Epithelial cell of esophagus (primary cell): Measurements from ENCODE around the gene REPS1.

Experiments
- DNase-seq: peaks from one replicate; pipeline ENCODE4 v3.0.0; 2010; ENCODE audit warnings: low read depth
- H3K4me3 ChIP-seq: 2 replicates; pipeline ENCODE4 v1.5.1; 2011; ENCODE audit warnings: mild to moderate bottlenecking, low read length, control low read depth
- TF ChIP-seq, protein P1 (sequence below): IDR thresholded peaks from 2 replicates; pipeline ENCODE4 v1.5.1; 2011; ENCODE audit warnings: low read depth, mild to moderate bottlenecking, low read length, control low read depth, inconsistent platforms; ENCODE audit not compliant: insufficient read depth; ENCODE audit errors: missing control alignments

REPS1 gene

DNA sequence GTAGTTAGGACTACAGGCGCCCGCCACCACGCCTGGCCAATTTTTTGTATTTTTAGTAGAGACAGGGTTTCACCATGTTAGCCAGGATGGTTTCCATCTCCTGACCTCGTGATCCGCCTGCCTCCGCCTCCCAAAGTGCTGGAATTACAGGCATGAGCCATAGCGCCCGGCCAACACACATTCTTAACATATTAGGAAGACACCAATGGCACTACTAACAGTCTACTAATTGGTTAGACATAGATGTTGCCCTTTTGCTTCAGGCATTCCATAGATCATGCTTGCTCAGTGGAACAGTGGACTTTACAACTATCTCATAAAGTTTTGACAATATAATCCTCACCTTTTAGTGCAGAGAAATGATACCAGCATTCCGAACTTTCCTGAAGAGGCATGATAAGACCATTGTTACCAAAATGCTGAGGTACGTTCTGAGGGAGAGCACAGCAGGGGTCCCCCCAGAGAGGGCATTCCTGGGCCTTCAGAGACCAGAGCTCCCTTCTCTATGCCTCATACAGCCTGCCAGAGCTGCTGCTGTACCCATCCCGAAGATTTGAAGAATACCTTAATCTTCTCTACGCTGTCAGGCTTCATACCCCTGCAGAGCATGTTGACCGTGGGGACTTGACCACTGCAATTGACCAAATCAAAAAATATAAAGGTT lies 102.8 kb downstream of the REPS1 start:
- no peak for DNase-seq
- TF ChIP-seq, protein P1, sequence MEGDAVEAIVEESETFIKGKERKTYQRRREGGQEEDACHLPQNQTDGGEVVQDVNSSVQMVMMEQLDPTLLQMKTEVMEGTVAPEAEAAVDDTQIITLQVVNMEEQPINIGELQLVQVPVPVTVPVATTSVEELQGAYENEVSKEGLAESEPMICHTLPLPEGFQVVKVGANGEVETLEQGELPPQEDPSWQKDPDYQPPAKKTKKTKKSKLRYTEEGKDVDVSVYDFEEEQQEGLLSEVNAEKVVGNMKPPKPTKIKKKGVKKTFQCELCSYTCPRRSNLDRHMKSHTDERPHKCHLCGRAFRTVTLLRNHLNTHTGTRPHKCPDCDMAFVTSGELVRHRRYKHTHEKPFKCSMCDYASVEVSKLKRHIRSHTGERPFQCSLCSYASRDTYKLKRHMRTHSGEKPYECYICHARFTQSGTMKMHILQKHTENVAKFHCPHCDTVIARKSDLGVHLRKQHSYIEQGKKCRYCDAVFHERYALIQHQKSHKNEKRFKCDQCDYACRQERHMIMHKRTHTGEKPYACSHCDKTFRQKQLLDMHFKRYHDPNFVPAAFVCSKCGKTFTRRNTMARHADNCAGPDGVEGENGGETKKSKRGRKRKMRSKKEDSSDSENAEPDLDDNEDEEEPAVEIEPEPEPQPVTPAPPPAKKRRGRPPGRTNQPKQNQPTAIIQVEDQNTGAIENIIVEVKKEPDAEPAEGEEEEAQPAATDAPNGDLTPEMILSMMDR, result no peak
- H3K4me3 ChIP-seq, result no peak overlapping the region

DNA sequence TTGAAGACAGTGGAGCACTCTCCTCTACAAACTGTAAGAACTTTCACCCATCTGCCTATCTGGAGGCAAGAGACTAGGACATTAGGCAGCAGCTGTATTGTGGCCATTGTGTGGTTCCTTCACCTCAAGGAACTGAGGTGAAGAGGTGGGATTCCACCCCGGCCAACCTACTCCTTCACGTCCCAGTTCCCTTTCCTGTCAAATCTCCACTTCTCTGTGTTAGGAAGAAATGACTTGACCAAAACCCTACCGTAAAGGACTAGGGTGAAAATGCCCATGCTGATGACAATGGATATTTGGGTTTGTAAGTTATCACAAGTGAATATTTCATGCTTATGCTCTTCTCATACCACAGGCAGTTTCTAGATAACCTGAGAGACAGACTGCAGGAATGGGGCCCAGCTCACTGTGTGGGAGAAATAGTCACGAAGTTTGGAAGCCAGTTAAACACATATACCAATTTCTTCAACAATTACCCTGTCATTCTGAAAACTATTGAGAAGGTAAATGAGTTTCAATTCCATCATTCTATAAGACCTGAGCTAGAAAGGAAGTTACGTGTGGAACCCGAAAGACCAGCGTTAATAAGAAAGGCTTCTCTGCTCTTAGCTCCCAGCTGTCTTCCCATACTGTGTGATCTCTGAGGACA lies 105.6 kb downstream of the REPS1 start:
- TF ChIP-seq, protein P1, result no peak
- H3K4me3 ChIP-seq, result no peak overlapping the region

DNA sequence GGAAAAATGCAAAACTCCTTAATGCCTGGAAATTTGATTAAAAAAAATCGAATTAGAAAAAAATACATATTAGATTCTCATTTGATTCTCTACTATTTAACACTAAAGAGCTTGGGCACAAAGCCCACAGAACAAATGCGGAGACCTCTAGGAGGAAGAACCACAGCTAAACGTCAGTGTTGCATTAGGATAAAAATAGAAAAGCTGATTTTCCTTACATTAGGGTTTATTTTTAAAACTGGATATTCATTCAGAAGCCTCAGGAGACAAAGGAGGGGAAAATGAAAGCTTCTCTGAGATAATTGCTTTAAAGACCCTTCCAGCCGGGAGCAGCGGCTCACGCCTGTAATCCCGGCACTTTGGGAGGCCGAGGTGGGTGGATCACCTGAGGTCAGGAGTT lies 114.9 kb downstream of the REPS1 start:
- no peak overlapping the region for H3K4me3 ChIP-seq
- TF ChIP-seq, protein P1, result no peak
- no peak for DNase-seq

More for the DNA sequence above, 105.6 kb downstream of the REPS1 start:
- no peak for DNase-seq

DNA sequence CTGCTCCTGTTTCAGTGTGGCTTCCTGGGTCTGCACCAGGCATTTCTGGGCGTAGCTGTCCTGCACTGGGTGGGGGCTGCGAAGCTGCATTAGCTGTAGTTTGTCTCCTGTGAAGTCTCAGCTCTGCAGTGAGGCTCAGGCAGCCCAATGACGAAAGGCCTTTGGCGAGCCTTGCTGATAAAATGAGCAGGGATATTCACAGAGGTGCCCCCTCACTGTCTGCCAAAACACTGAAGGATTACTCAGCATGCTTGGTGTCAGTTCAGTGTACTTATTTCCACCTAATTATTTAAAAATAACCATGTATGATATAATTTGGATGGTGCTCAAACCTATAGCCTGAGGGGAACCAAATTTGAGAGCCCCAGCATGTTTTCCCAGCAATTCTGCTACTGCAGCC lies 118.7 kb downstream of the REPS1 start:
- no peak overlapping the region for H3K4me3 ChIP-seq
- no peak for DNase-seq
- TF ChIP-seq, protein P1, result no peak

DNA sequence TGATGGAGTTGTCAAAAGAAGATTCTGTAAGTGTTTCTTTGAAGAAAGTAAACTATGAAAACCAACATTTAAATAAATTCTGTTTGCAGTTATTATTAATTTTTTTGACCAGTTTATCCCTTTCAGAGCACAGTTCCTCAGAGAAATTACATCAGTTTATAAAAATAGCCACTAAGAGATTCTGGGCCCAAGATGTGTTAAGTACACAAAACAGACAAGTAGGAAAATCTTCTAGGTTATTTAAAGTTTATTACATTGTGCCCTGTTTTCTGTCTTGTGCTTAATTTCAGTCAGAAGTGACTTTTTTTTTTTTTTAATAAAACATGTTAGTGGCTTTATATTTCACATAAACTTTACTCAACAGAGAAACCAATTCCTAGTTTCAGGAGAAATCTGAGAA lies 119.9 kb downstream of the REPS1 start:
- H3K4me3 ChIP-seq, result no peak overlapping the region
- no peak for DNase-seq

DNA sequence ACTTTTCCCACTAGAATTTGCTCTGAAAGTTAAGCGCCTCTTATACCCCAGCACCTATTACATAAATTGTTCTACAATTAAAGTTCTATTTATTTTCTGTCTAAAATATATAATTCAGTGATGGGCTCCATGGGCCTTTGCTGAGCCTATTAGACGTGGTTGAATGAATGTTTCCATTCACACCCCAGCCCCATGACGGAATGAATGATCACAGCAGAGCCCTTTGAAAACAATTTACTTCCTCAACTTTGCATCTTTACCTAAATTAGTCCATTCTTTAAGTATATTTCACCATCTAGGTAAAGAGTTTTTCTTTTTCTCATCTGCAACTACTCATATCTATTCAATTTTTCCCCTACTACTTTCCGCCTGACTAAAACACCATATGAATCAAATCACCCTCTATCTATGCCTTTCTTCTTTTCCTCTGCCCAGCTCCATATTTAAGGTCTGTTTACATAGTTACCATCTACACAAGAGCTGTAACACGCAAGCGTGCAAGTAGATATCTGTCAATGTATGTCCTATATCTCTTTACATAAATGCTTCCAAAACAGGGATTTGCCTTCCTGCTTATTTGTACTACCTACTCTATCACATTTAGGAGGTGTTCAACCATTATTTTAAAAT lies 122.5 kb downstream of the REPS1 start:
- no peak for DNase-seq
- TF ChIP-seq, protein P1, result no peak
- no peak overlapping the region for H3K4me3 ChIP-seq

More for the DNA sequence above, 119.9 kb downstream of the REPS1 start:
- TF ChIP-seq, protein P1, result no peak
